ENCODE data around the gene EPO. TPM values are rescaled to one million over a fixed set of nuclear protein-coding genes. Genes with fewer than 3 reads are reported as not detected.

Gene EPO
- total and polyA plus RNA-seq, 2 experiments from 2014 or later, result not detected

GRCh38 chr7:100674411-100675104 is 45.7 kb upstream of the EPO start:
- Histone ChIP-seq H3K9me3 (ENCODE audit: low read depth) (no peaks in the 10 kb centered on the region), H3K4me2 (ENCODE audit: unreplicated experiment) (peak overlapping the region; percentile 68), H3K9ac (peak overlapping the region; percentile 94), H3F3A (ENCODE audit: insufficient read depth) (no peaks in the 10 kb centered on the region), H4K20me1 (ENCODE audit: insufficient read depth) (no peaks in the 10 kb centered on the region), H3K36me3 (ENCODE audit: low read depth) (peaks cover 4% of the 10 kb centered on the region; the same call in 1 of the 2 replicates), H3K4me1 (ENCODE audit: insufficient read depth) (no peaks in the 10 kb centered on the region), H3K4me3 (peak overlapping the region; percentile 98), H2AFZ (peak overlapping the region; percentile 32), H3K27me3 (replicated peaks; ENCODE audit: insufficient read depth) (no peaks in the 10 kb centered on the region), H3K27ac (peak overlapping the region; percentile 92), H3K9me2 (ENCODE audit: insufficient read depth) (no peaks in the 10 kb centered on the region), H3K79me2 (ENCODE audit: insufficient read depth) (peaks cover 37% of the 10 kb centered on the region)
- in situ Hi-C loops (cut with MboI), result no loop called here
- TF ChIP-seq EZH2phosphoT487 (IDR thresholded peaks at IDR 0.05; ENCODE audit: insufficient read depth, low read depth) (no peak), EZH2 (IDR thresholded peaks at IDR 0.05; ENCODE audit: insufficient read depth, poor library complexity, severe bottlenecking) (no peak)
- 0 to 3% methylated on average over 35 to 43 of the region's 43 CpGs for WGBS, 2 experiments (ENCODE audit: low coverage in 1 of 2, low lambda C conversion rate in 2 of 2, missing lambda C conversion rate in 2 of 2)
- DNase-seq, result peak; percentile 44

DNA sequence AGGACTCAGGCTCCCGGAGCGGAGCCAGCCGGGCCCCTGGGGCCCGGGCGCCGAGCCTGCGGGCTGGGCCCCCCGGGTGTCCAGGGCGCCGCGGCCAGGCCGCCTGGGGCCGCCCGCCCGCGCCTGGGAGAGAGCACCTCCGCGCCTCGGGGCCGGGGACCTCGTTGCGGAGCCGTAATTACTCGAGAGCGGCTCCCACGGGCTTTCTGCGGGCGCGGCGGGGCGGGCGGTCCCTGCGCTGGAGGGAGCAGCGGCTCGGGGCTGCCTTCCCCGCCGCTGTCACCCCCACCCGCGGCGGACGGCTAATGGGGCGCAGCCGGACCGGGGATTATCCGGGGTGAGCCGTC is 45.2 kb upstream of the EPO start:
- peak overlapping the region; percentile 98 for H3K4me3 ChIP-seq
- H3K4me2 ChIP-seq (ENCODE audit: unreplicated experiment), result peak overlapping the region; percentile 74
- peak; percentile 61 for DNase-seq
- H3K36me3 ChIP-seq (ENCODE audit: low read depth), result peaks cover 4% of the 10 kb centered on the region; the same call in 1 of the 2 replicates
- TF ChIP-seq EZH2 (IDR thresholded peaks at IDR 0.05; ENCODE audit: insufficient read depth, poor library complexity, severe bottlenecking), result no peak
- TF ChIP-seq EZH2phosphoT487 (IDR thresholded peaks at IDR 0.05; ENCODE audit: insufficient read depth, low read depth), result no peak
- no peaks in the 10 kb centered on the region for H3K27me3 ChIP-seq (replicated peaks; ENCODE audit: insufficient read depth)
- no peaks in the 10 kb centered on the region for H3K9me3 ChIP-seq (ENCODE audit: low read depth)
- H3F3A ChIP-seq (ENCODE audit: insufficient read depth), result no peaks in the 10 kb centered on the region
- H3K79me2 ChIP-seq (ENCODE audit: insufficient read depth), result peaks cover 37% of the 10 kb centered on the region
- H3K4me1 ChIP-seq (ENCODE audit: insufficient read depth), result no peaks in the 10 kb centered on the region
- no peaks in the 10 kb centered on the region for H3K9me2 ChIP-seq (ENCODE audit: insufficient read depth)
- no peak overlapping the region; the same call in 1 of the 2 replicates for H3K27ac ChIP-seq
- no peaks in the 10 kb centered on the region for H4K20me1 ChIP-seq (ENCODE audit: insufficient read depth)
- 0 to 1% methylated on average over 22 to 26 of the region's 46 CpGs for WGBS, 2 experiments (ENCODE audit: low coverage in 1 of 2, low lambda C conversion rate in 2 of 2, missing lambda C conversion rate in 2 of 2)
- no peak overlapping the region for H2AFZ ChIP-seq
- peak overlapping the region; percentile 94 for H3K9ac ChIP-seq
- in situ Hi-C loops (cut with MboI), result no loop called here

- Histone ChIP-seq H3K36me3 (ENCODE audit: low read depth) (peaks cover 4% of the 10 kb centered on the region; the same call in 1 of the 2 replicates), H2AFZ (no peak overlapping the region), H3K4me1 (ENCODE audit: insufficient read depth) (no peaks in the 10 kb centered on the region), H3K79me2 (ENCODE audit: insufficient read depth) (peaks cover 37% of the 10 kb centered on the region), H3K27ac (no peak overlapping the region), H4K20me1 (ENCODE audit: insufficient read depth) (no peaks in the 10 kb centered on the region), H3K9me3 (ENCODE audit: low read depth) (no peaks in the 10 kb centered on the region), H3K4me3 (peak overlapping the region; percentile 98), H3K9me2 (ENCODE audit: insufficient read depth) (no peaks in the 10 kb centered on the region), H3K9ac (peak overlapping the region; percentile 94), H3K27me3 (replicated peaks; ENCODE audit: insufficient read depth) (no peaks in the 10 kb centered on the region), H3F3A (ENCODE audit: insufficient read depth) (no peaks in the 10 kb centered on the region), H3K4me2 (ENCODE audit: unreplicated experiment) (peak overlapping the region; percentile 74)
- DNase-seq, result peak; percentile 73
- in situ Hi-C loops (cut with MboI), result no loop called here
- WGBS, 2 experiments (ENCODE audit: low coverage in 1 of 2, low lambda C conversion rate in 2 of 2, missing lambda C conversion rate in 2 of 2), result 8 to 11% methylated on average over 20 to 51 of the region's 59 CpGs
- TF ChIP-seq EZH2 (IDR thresholded peaks at IDR 0.05; ENCODE audit: insufficient read depth, poor library complexity, severe bottlenecking), result no peak
- TF ChIP-seq EZH2phosphoT487 (IDR thresholded peaks at IDR 0.05; ENCODE audit: insufficient read depth, low read depth), result no peak
These were observed 44.5 kb upstream of the EPO start for GRCh38 chr7:100675581-100676350.

- Histone ChIP-seq H3K27ac (no peak overlapping the region), H3K36me3 (ENCODE audit: low read depth) (peaks cover 4% of the 10 kb centered on the region; the same call in 1 of the 2 replicates)
These were observed 43.6 kb upstream of the EPO start for GRCh38 chr7:100676501-100677306.

More at GRCh38 chr7:100676501-100677306, 43.6 kb upstream of the EPO start:
- Histone ChIP-seq H3K4me3 (peak overlapping the region; percentile 98), H3K4me1 (ENCODE audit: insufficient read depth) (no peaks in the 10 kb centered on the region), H3K79me2 (ENCODE audit: insufficient read depth) (peaks cover 37% of the 10 kb centered on the region), H3K9ac (peak overlapping the region; percentile 94; the same call in 1 of the 2 replicates), H4K20me1 (ENCODE audit: insufficient read depth) (no peaks in the 10 kb centered on the region), H3K9me3 (ENCODE audit: low read depth) (no peaks in the 10 kb centered on the region), H3K27me3 (replicated peaks; ENCODE audit: insufficient read depth) (no peaks in the 10 kb centered on the region), H3K4me2 (ENCODE audit: unreplicated experiment) (peak overlapping the region; percentile 74), H3K9me2 (ENCODE audit: insufficient read depth) (no peaks in the 10 kb centered on the region), H2AFZ (no peak overlapping the region), H3F3A (ENCODE audit: insufficient read depth) (no peaks in the 10 kb centered on the region)
- WGBS, 2 experiments (ENCODE audit: low coverage in 1 of 2, low lambda C conversion rate in 2 of 2, missing lambda C conversion rate in 2 of 2), result 90 to 94% methylated on average over 22 to 23 of the region's 23 CpGs
- TF ChIP-seq EZH2 (IDR thresholded peaks at IDR 0.05; ENCODE audit: insufficient read depth, poor library complexity, severe bottlenecking), result no peak
- TF ChIP-seq EZH2phosphoT487 (IDR thresholded peaks at IDR 0.05; ENCODE audit: insufficient read depth, low read depth), result no peak
- in situ Hi-C loops (cut with MboI), result no loop called here
- DNase-seq, result no peak

Measured in GM23248 (cell line).